ENCODE measurements around the gene NANS. TPM values are rescaled to one million over a fixed set of nuclear protein-coding genes. Genes with fewer than 3 reads are reported as not detected.
A peak's percentile ranks its signal among the peaks of the same experiment; 100 is the strongest.

NANS gene
- total RNA-seq, 2 donors from 2014 or later, result 41.2 to 72.9 TPM

- no peak overlapping the region for H3K27ac Mint-ChIP-seq
- DNase-seq (ENCODE audit: low spot score) (no peak), ATAC-seq (no peak)
- peak overlapping the region; percentile 88 for H3K4me3 Mint-ChIP-seq
- H3K4me1 Mint-ChIP-seq (ENCODE audit: low read depth in 2 of 2), result peaks cover 19 to 21% of the 10 kb centered on the region in 2 donors
- H3K9me3 Mint-ChIP-seq, result peaks cover 3% of the 10 kb centered on the region
- no peaks in the 10 kb centered on the region for H3K27me3 Mint-ChIP-seq
- H3K36me3 Mint-ChIP-seq, result peaks cover 16% of the 10 kb centered on the region
These were observed 9.5 kb upstream of the NANS start for GRCh38 chr9:98047002-98047401.

GRCh38 chr9:98049288-98050072 lies 7.1 kb upstream of the NANS start:
- Mint-ChIP-seq H3K4me3 (no peak overlapping the region), H3K4me1 (ENCODE audit: low read depth in 2 of 2) (peaks cover 23 to 27% of the 10 kb centered on the region in 2 donors), H3K9me3 (peaks cover 3% of the 10 kb centered on the region), H3K27me3 (no peaks in the 10 kb centered on the region), H3K27ac (no peak overlapping the region), H3K36me3 (peaks cover 22% of the 10 kb centered on the region)
- DNase-seq (ENCODE audit: low spot score), result no peak
- no peak for ATAC-seq

GRCh38 chr9:98050351-98050750 lies 6.2 kb upstream of the NANS start:
- Mint-ChIP-seq H3K36me3 (peaks cover 18% of the 10 kb centered on the region), H3K27me3 (no peaks in the 10 kb centered on the region), H3K27ac (no peak overlapping the region), H3K4me3 (no peak overlapping the region), H3K4me1 (ENCODE audit: low read depth in 2 of 2) (peaks cover 19 to 21% of the 10 kb centered on the region in 2 donors), H3K9me3 (no peaks in the 10 kb centered on the region)
- DNase-seq (ENCODE audit: low spot score) (no peak), ATAC-seq (no peak)

GRCh38 chr9:98054376-98054951 lies 2.1 kb upstream of the NANS start:
- Mint-ChIP-seq H3K4me3 (no peak overlapping the region), H3K4me1 (ENCODE audit: low read depth in 2 of 2) (peaks cover 10 to 19% of the 10 kb centered on the region in 2 donors), H3K36me3 (peaks cover 6% of the 10 kb centered on the region), H3K9me3 (no peaks in the 10 kb centered on the region), H3K27me3 (no peaks in the 10 kb centered on the region), H3K27ac (no peak overlapping the region)
- ATAC-seq, result no peak
- no peak for DNase-seq (ENCODE audit: low spot score)

- H3K9me3 Mint-ChIP-seq, result no peaks in the 10 kb centered on the region
- H3K27me3 Mint-ChIP-seq, result no peaks in the 10 kb centered on the region
- H3K27ac Mint-ChIP-seq, result peak overlapping the region; percentile 91 to 94
- peak overlapping the region; percentile 100 for H3K4me3 Mint-ChIP-seq
- peaks cover 6% of the 10 kb centered on the region for H3K36me3 Mint-ChIP-seq
- H3K4me1 Mint-ChIP-seq (ENCODE audit: low read depth in 2 of 2), result peaks cover 10 to 16% of the 10 kb centered on the region in 2 donors
- DNase-seq (ENCODE audit: low spot score) (no peak), ATAC-seq (no peak)
These were observed 737 bp downstream of the NANS start for GRCh38 chr9:98057138-98057799.

GRCh38 chr9:98062161-98062560 lies 5.6 kb downstream of the NANS start:
- ATAC-seq (no peak), DNase-seq (ENCODE audit: low spot score) (no peak)
- Mint-ChIP-seq H3K9me3 (no peaks in the 10 kb centered on the region), H3K27me3 (no peaks in the 10 kb centered on the region), H3K36me3 (peaks cover 2% of the 10 kb centered on the region), H3K27ac (no peak overlapping the region), H3K4me1 (ENCODE audit: low read depth in 2 of 2) (peaks cover 3 to 8% of the 10 kb centered on the region in 2 donors), H3K4me3 (no peak overlapping the region)

GRCh38 chr9:98064623-98065392 lies 8.3 kb downstream of the NANS start:
- peaks cover 4% of the 10 kb centered on the region for H3K36me3 Mint-ChIP-seq
- no peak overlapping the region for H3K27ac Mint-ChIP-seq
- ATAC-seq (no peak), DNase-seq (ENCODE audit: low spot score) (no peak)
- peaks cover 0 to 6% of the 10 kb centered on the region in 2 donors for H3K4me1 Mint-ChIP-seq (ENCODE audit: low read depth in 2 of 2)
- H3K4me3 Mint-ChIP-seq, result no peak overlapping the region
- H3K9me3 Mint-ChIP-seq, result no peaks in the 10 kb centered on the region
- no peaks in the 10 kb centered on the region for H3K27me3 Mint-ChIP-seq

GRCh38 chr9:98066235-98066634 lies 9.7 kb downstream of the NANS start:
- Mint-ChIP-seq H3K36me3 (peaks cover 4% of the 10 kb centered on the region), H3K9me3 (no peaks in the 10 kb centered on the region), H3K4me3 (no peak overlapping the region), H3K27ac (no peak overlapping the region), H3K4me1 (ENCODE audit: low read depth in 2 of 2) (peaks cover 0 to 6% of the 10 kb centered on the region in 2 donors), H3K27me3 (no peaks in the 10 kb centered on the region)
- no peak for DNase-seq (ENCODE audit: low spot score)
- ATAC-seq, result no peak

- H3K4me3 Mint-ChIP-seq, result no peak overlapping the region
- H3K4me1 Mint-ChIP-seq (ENCODE audit: low read depth in 2 of 2), result peaks cover 0 to 6% of the 10 kb centered on the region in 2 donors
- H3K27me3 Mint-ChIP-seq, result no peaks in the 10 kb centered on the region
- peaks cover 4% of the 10 kb centered on the region for H3K36me3 Mint-ChIP-seq
- no peak for DNase-seq (ENCODE audit: low spot score)
- H3K27ac Mint-ChIP-seq, result no peak overlapping the region
- ATAC-seq, result no peak
- H3K9me3 Mint-ChIP-seq, result no peaks in the 10 kb centered on the region
These were observed 10.7 kb downstream of the NANS start for GRCh38 chr9:98067184-98067583.

- ATAC-seq (no peak), DNase-seq (ENCODE audit: low spot score) (no peak)
- no peaks in the 10 kb centered on the region for H3K27me3 Mint-ChIP-seq
- H3K9me3 Mint-ChIP-seq, result no peaks in the 10 kb centered on the region
- peaks cover 4% of the 10 kb centered on the region for H3K36me3 Mint-ChIP-seq
- H3K4me3 Mint-ChIP-seq, result no peak overlapping the region
- H3K27ac Mint-ChIP-seq, result no peak overlapping the region
- peaks cover 3 to 7% of the 10 kb centered on the region in 2 donors for H3K4me1 Mint-ChIP-seq (ENCODE audit: low read depth in 2 of 2)
These were observed 13.0 kb downstream of the NANS start for GRCh38 chr9:98069551-98069950.

- Mint-ChIP-seq H3K4me3 (no peak overlapping the region), H3K36me3 (peaks cover 4% of the 10 kb centered on the region), H3K4me1 (ENCODE audit: low read depth in 2 of 2) (peaks cover 8 to 14% of the 10 kb centered on the region in 2 donors), H3K27ac (no peak overlapping the region), H3K27me3 (no peaks in the 10 kb centered on the region), H3K9me3 (no peaks in the 10 kb centered on the region)
- ATAC-seq (no peak), DNase-seq (ENCODE audit: low spot score) (no peak)
These were observed 14.2 kb downstream of the NANS start for GRCh38 chr9:98070704-98071103.

- DNase-seq (ENCODE audit: low spot score) (no peak), ATAC-seq (no peak)
- no peak overlapping the region for H3K4me3 Mint-ChIP-seq
- no peaks in the 10 kb centered on the region for H3K27me3 Mint-ChIP-seq
- peaks cover 4% of the 10 kb centered on the region for H3K36me3 Mint-ChIP-seq
- no peak overlapping the region for H3K27ac Mint-ChIP-seq
- no peaks in the 10 kb centered on the region for H3K9me3 Mint-ChIP-seq
- peaks cover 6 to 15% of the 10 kb centered on the region in 2 donors for H3K4me1 Mint-ChIP-seq (ENCODE audit: low read depth in 2 of 2)
These were observed 15.2 kb downstream of the NANS start for GRCh38 chr9:98071737-98072136.

- Mint-ChIP-seq H3K9me3 (no peaks in the 10 kb centered on the region), H3K27me3 (no peaks in the 10 kb centered on the region), H3K36me3 (peaks cover 11% of the 10 kb centered on the region), H3K27ac (peak overlapping the region in 1 of 2 donors; percentile 68), H3K4me1 (ENCODE audit: low read depth in 2 of 2) (peaks cover 5 to 15% of the 10 kb centered on the region in 2 donors), H3K4me3 (peak overlapping the region; percentile 15)
- no peak for ATAC-seq
- DNase-seq (ENCODE audit: low spot score), result peak; percentile 76
These were observed 17.8 kb downstream of the NANS start for GRCh38 chr9:98074115-98074990.

Measured in natural killer cell treated with Interleukin-12 subunit alpha and Interleukin-12 subunit beta and Interleukin-15 and Interleukin-18, amount 100 ng/mL, for 72 hours (primary cell).